Endothelial cell of umbilical vein (primary cell): ENCODE results near the gene PZP. TPM values are rescaled to one million over a fixed set of nuclear protein-coding genes. Genes with fewer than 3 reads are reported as not detected.

Experiments used
- BruUV-seq: library from RNA; stranded (reverse); fragments of 400-500 nt; replicated peaks from 2 replicates; lab custom pipeline; 2021; lab: Mats Ljungman, UMichigan
- CTCF ChIA-PET: fragments of 300-600, 350-600 bp; sonication (Branson Sonifier 250); formaldehyde crosslinking; loops from one replicate; lab custom pipeline; 2021; ENCODE audit warnings: antibody characterized with exemption, inconsistent platforms; lab: Charles Lee
- POLR2A ChIA-PET: fragments of 300-600, 350-600 bp; sonication (Branson Sonifier 250); formaldehyde crosslinking; loops from one replicate; lab custom pipeline; 2021; ENCODE audit warnings: antibody characterized with exemption, inconsistent platforms; lab: Charles Lee
- DNase-seq: peaks from one replicate; pipeline ENCODE4 v3.0.0-alpha.2; 2011; ENCODE audit warnings: low read depth, low spot score
- FAIRE-seq: peaks from 2 replicates; lab custom pipeline; 2011; peaks lifted over from hg19 to GRCh38; lab: Jason Lieb, UNC
- H2AFZ ChIP-seq: 2 replicates; pipeline ENCODE4 v1.6.0; 2012; ENCODE audit warnings: low read depth, low read length, control low read depth, inconsistent platforms
- H3K27ac ChIP-seq: 2 replicates; pipeline ENCODE4 v1.5.1; 2011; ENCODE audit warnings: low read depth, mild to moderate bottlenecking, control low read depth, low read length, moderate library complexity; ENCODE audit not compliant: insufficient read depth
- H3K27me3 ChIP-seq, 2 experiments: 2 replicates each; pipeline versions ENCODE4 v1.6.0 to v1.6.1; 2011; ENCODE audit warnings: low read length in 2 of 2, mixed read lengths in 1 of 2; ENCODE audit not compliant: control insufficient read depth in 2 of 2, insufficient read depth in 2 of 2
- H3K36me3 ChIP-seq, 2 experiments: 2 replicates in 1 of 2; 3 replicates in 1 of 2; pipeline ENCODE4 v1.5.1; 2011; ENCODE audit warnings: low read length in 2 of 2, mild to moderate bottlenecking in 1 of 2, moderate library complexity in 1 of 2; ENCODE audit not compliant: control insufficient read depth in 2 of 2, insufficient read depth in 2 of 2; ENCODE audit errors: extremely low read depth in 1 of 2
- H3K4me1 ChIP-seq: 3 replicates; pipeline ENCODE4 v1.5.1; 2011; ENCODE audit warnings: mild to moderate bottlenecking, low read length; ENCODE audit not compliant: control insufficient read depth, insufficient read depth; ENCODE audit errors: extremely low read depth
- H3K4me2 ChIP-seq: 2 replicates; pipeline ENCODE4 v1.6.1; 2011; ENCODE audit warnings: low read length, control low read depth, mixed read lengths; ENCODE audit not compliant: insufficient read depth
- H3K4me3 ChIP-seq, 3 experiments: fragments of 200-600 bp in 1 of 3; sonication (generic), shearing (Covaris generic) in 1 of 3; replicated peaks in 1 of 3; 2 replicates each; pipeline ENCODE4 v1.5.1; 2011 to 2016; ENCODE audit warnings: control low read depth in 3 of 3, low read length in 3 of 3, mild to moderate bottlenecking in 2 of 3, inconsistent platforms in 1 of 3, low read depth in 1 of 3, moderate library complexity in 1 of 3; ENCODE audit not compliant: insufficient read depth in 1 of 3
- H3K79me2 ChIP-seq: 2 replicates; pipeline ENCODE4 v1.6.0; 2012; ENCODE audit warnings: low read length, inconsistent platforms; ENCODE audit not compliant: control insufficient read depth, insufficient read depth
- H3K9ac ChIP-seq: replicated peaks from 2 replicates; pipeline ENCODE3; 2011; ENCODE audit warnings: low read length, control low read depth; ENCODE audit not compliant: insufficient read depth; ENCODE audit errors: extremely low read depth
- H3K9me1 ChIP-seq: replicated peaks from 3 replicates; pipeline ENCODE4 v1.6.0; 2011; ENCODE audit warnings: mild to moderate bottlenecking, low read length; ENCODE audit not compliant: control insufficient read depth, insufficient read depth; ENCODE audit errors: extremely low read depth
- H3K9me3 ChIP-seq: replicated peaks from 2 replicates; pipeline ENCODE4 v1.5.1; 2012; ENCODE audit warnings: low read length, inconsistent platforms; ENCODE audit not compliant: control insufficient read depth, insufficient read depth
- H4K20me1 ChIP-seq: replicated peaks from 2 replicates; pipeline ENCODE3; 2011; ENCODE audit warnings: mild to moderate bottlenecking, low read length; ENCODE audit not compliant: control insufficient read depth, insufficient read depth; ENCODE audit errors: extremely low read depth
- CTCF ChIP-seq, 2 donors: IDR thresholded peaks; 1 replicate in 1 of 2; 2 replicates in 1 of 2; pipeline ENCODE4 v1.5.1; 2011; ENCODE audit warnings: low read length in 2 of 2, mild to moderate bottlenecking in 2 of 2, moderate library complexity in 2 of 2, control low read depth in 1 of 2, inconsistent platforms in 1 of 2, low read depth in 1 of 2; ENCODE audit not compliant: insufficient read depth in 1 of 2; ENCODE audit errors: extremely low read depth in 1 of 2
- EZH2 ChIP-seq: IDR thresholded peaks from 2 replicates; pipeline ENCODE4 v1.6.1; 2012; ENCODE audit warnings: borderline replicate concordance, low read depth, mild to moderate bottlenecking, moderate library complexity, low read length, inconsistent platforms; ENCODE audit not compliant: severe bottlenecking
- FOS ChIP-seq: IDR thresholded peaks from 2 replicates; pipeline ENCODE4 v1.6.1; 2011; ENCODE audit warnings: mild to moderate bottlenecking, low read length, moderate library complexity, borderline replicate concordance; ENCODE audit not compliant: insufficient read depth
- GATA2 ChIP-seq: IDR thresholded peaks from 2 replicates; pipeline ENCODE4 v1.7.0; 2011; ENCODE audit warnings: low read depth, mild to moderate bottlenecking, moderate library complexity, mixed read lengths, low read length; ENCODE audit not compliant: insufficient read length, insufficient read depth
- JUN ChIP-seq: IDR thresholded peaks from 2 replicates; pipeline ENCODE4 v1.6.1; 2011; ENCODE audit warnings: borderline replicate concordance, low read depth; ENCODE audit not compliant: insufficient read length, insufficient read depth
- MAX ChIP-seq: IDR thresholded peaks from 2 replicates; pipeline ENCODE4 v1.6.1; 2011; ENCODE audit not compliant: insufficient read depth, insufficient read length
- MYC ChIP-seq: IDR thresholded peaks from one replicate; pipeline ENCODE4 v1.6.1; 2011; ENCODE audit warnings: mild to moderate bottlenecking, low read depth, low read length
- POLR2A ChIP-seq: IDR thresholded peaks from 2 replicates; pipeline ENCODE4 v1.6.1; 2012; ENCODE audit warnings: low read depth, mild to moderate bottlenecking, control low read depth, low read length
- POLR2AphosphoS5 ChIP-seq: IDR thresholded peaks from 2 replicates; pipeline ENCODE4 v1.6.1; 2012; ENCODE audit warnings: low read depth, mild to moderate bottlenecking, control low read depth, low read length, moderate library complexity; ENCODE audit not compliant: insufficient read depth
- dilution Hi-C: fragments of 300-500 bp; cut with MboI; formaldehyde crosslinking; loops from one replicate; pipeline ENCODE4 v1.15.0; 2019; ENCODE audit warnings: low sequenced_read_pairs; ENCODE audit not compliant: extremely low pct_ligation_motif_present
- intact Hi-C: fragments of 100-400 bp; cut with micrococcal nuclease; formaldehyde crosslinking; loops from one replicate; pipeline ENCODE4 v1.10.0; 2022
- polyA plus RNA-seq, 4 experiments: library from polyadenylated mRNA; depleted of rRNA in 3 of 4; stranded (reverse) in 3 of 4; unstranded in 1 of 4; fragments of >200 nt; gene quantifications; 2 replicates each; pipeline versions ENCODE4 v1.2.1 to v1.2.3, GENCODE V29; 2011 to 2012; ENCODE audit warnings: missing spikeins in 1 of 4
- total RNA-seq: library from RNA; stranded (reverse); gene quantifications from 2 replicates; pipeline ENCODE4 v1.2.3, GENCODE V29; 2021

PZP gene
- total and polyA plus RNA-seq, 2 donors (not counting 3 experiments of a cell fraction or from before 2014, with no cell fraction given) = 0.73 to 0.84 TPM

- intact Hi-C loops (no loop called here), dilution Hi-C loops (no loop called here)
- H3K79me2 ChIP-seq = no peaks in the 10 kb centered on the region
- ChIA-PET CTCF (no interaction called here), POLR2A (no interaction called here)
- peaks cover 0 to 3% of the 10 kb centered on the region in 2 experiments for H3K27me3 ChIP-seq
- no TSS peak for BruUV-seq
- DNase-seq (no peak), FAIRE-seq (no peak)
- H3K4me3 ChIP-seq = no peak overlapping the region
- no peaks in the 10 kb centered on the region for H3K9me3 ChIP-seq
- H3K4me2 ChIP-seq = no peak overlapping the region
- no peak overlapping the region for H2AFZ ChIP-seq
- H3K36me3 ChIP-seq = no peaks in the 10 kb centered on the region
- no peak overlapping the region for H3K27ac ChIP-seq
- no peaks in the 10 kb centered on the region for H4K20me1 ChIP-seq
- no peak overlapping the region for H3K9ac ChIP-seq
- H3K9me1 ChIP-seq = no peaks in the 10 kb centered on the region
- no peaks in the 10 kb centered on the region for H3K4me1 ChIP-seq
- no peak for TF ChIP-seq POLR2AphosphoS5
- TF ChIP-seq CTCF (IDR thresholded peaks at IDR 0.05; ENCODE audit: extremely low read depth in 1 of 2, insufficient read depth in 1 of 2, low read depth in 1 of 2, low read length in 2 of 2) = no peak
- TF ChIP-seq POLR2A = no peak
- TF ChIP-seq JUN = no peak
- TF ChIP-seq MAX = no peak
- no peak for TF ChIP-seq EZH2
- TF ChIP-seq FOS = no peak
- no peak for TF ChIP-seq MYC
- no peak for TF ChIP-seq GATA2
Observed at GRCh38 chr12:9104087-9104486, 104.1 kb downstream of the PZP start.
